ENCODE results near the gene STAG1. TPM values are rescaled to one million over a fixed set of nuclear protein-coding genes. Genes with fewer than 3 reads are reported as not detected.
A peak's percentile ranks its signal among the peaks of the same experiment; 100 is the strongest.

The STAG1 gene
- total and polyA plus RNA-seq, 2 of the 13 experiments (the other 11 are each of a cell fraction or from before 2014, with no cell fraction given) = 6.2 to 25.9 TPM

- Histone ChIP-seq H3K4me3 (replicated peaks in 1 of 3; ENCODE audit: insufficient read depth in 1 of 3, low read depth in 2 of 3, low read length in 3 of 3) (no peak overlapping the region), H2AFZ (ENCODE audit: low read length) (no peak overlapping the region), H3K27ac (ENCODE audit: extremely low read length, insufficient read depth, low read length) (no peak overlapping the region), H4K20me1 (ENCODE audit: insufficient read depth, low read length) (no peaks in the 10 kb centered on the region), H3K4me1 (ENCODE audit: insufficient read depth, low read length) (no peaks in the 10 kb centered on the region), H3K79me2 (ENCODE audit: insufficient read depth, low read length) (no peaks in the 10 kb centered on the region), H3K9ac (ENCODE audit: insufficient read depth, low read depth, low read length) (no peak overlapping the region), H3K9me3 (ENCODE audit: low read length) (no peaks in the 10 kb centered on the region), H3K4me2 (ENCODE audit: low read depth, low read length) (no peak overlapping the region), H3K27me3 (ENCODE audit: control insufficient read depth in 1 of 2, insufficient read depth in 2 of 2, low read length in 2 of 2) (no peaks in the 10 kb centered on the region), H3K36me3 (replicated peaks in 1 of 2; ENCODE audit: control insufficient read depth in 1 of 2, insufficient read depth in 2 of 2, low read length in 2 of 2) (peaks cover 3 to 16% of the 10 kb centered on the region in 2 experiments; a peak in 4 of 5 replicates)
- in situ Hi-C loops (cut with HindIII; ENCODE audit: extremely low pct_ligation_motif_present, low pct_unique_long_range_greater_than_20kb) (no loop called here), intact Hi-C loops (cut with micrococcal nuclease; ENCODE audit: unreplicated experiment) (no loop called here)
- POLR2A ChIA-PET = no interaction called here
- BruUV-seq (replicated peaks) = no TSS peak
- DNase-seq (ENCODE audit: low spot score) (no peak), FAIRE-seq (peak; percentile 4), ATAC-seq (no peak)
- CTCF ChIA-PET (ENCODE audit: low intra/inter-chr PET ratio, low total read pairs) = no interaction called here
- 83% methylated on average over 3 of the region's 3 CpGs for WGBS (ENCODE audit: low lambda C conversion rate)
- TF ChIP-seq CERS6 (CRISPR knock-in tag; IDR thresholded peaks at IDR 0.05) = no peak
Measured at GRCh38 chr3:136351905-136352304, 400.3 kb downstream of the STAG1 start.

- no peak for FAIRE-seq
- POLR2A ChIA-PET = no interaction called here
- no TSS peak for BruUV-seq (replicated peaks)
- CTCF ChIA-PET (ENCODE audit: low intra/inter-chr PET ratio, low total read pairs) = no interaction called here
- H3K36me3 ChIP-seq (replicated peaks in 1 of 2; ENCODE audit: control insufficient read depth in 1 of 2, insufficient read depth in 2 of 2, low read length in 2 of 2) = peaks cover 3 to 16% of the 10 kb centered on the region in 2 experiments; a peak in 4 of 5 replicates
- no peak for DNase-seq (ENCODE audit: low spot score)
- no peak overlapping the region for H2AFZ ChIP-seq (ENCODE audit: low read length)
- no peak overlapping the region for H3K4me3 ChIP-seq (replicated peaks in 1 of 3; ENCODE audit: insufficient read depth in 1 of 3, low read depth in 2 of 3, low read length in 3 of 3)
- H3K27ac ChIP-seq (ENCODE audit: extremely low read length, insufficient read depth, low read length) = no peak overlapping the region
- H3K9me3 ChIP-seq (ENCODE audit: low read length) = no peaks in the 10 kb centered on the region
- intact Hi-C loops (cut with micrococcal nuclease; ENCODE audit: unreplicated experiment) (no loop called here), in situ Hi-C loops (cut with HindIII; ENCODE audit: extremely low pct_ligation_motif_present, low pct_unique_long_range_greater_than_20kb) (no loop called here)
- H3K9ac ChIP-seq (ENCODE audit: insufficient read depth, low read depth, low read length) = no peak overlapping the region
- no peaks in the 10 kb centered on the region for H3K79me2 ChIP-seq (ENCODE audit: insufficient read depth, low read length)
- WGBS (ENCODE audit: low lambda C conversion rate) = 100% methylated on average over 1 of the region's 1 CpG
- H4K20me1 ChIP-seq (ENCODE audit: insufficient read depth, low read length) = no peaks in the 10 kb centered on the region
- no peaks in the 10 kb centered on the region for H3K4me1 ChIP-seq (ENCODE audit: insufficient read depth, low read length)
- no peaks in the 10 kb centered on the region for H3K27me3 ChIP-seq (ENCODE audit: control insufficient read depth in 1 of 2, insufficient read depth in 2 of 2, low read length in 2 of 2)
- no peak for ATAC-seq
- no peak overlapping the region for H3K4me2 ChIP-seq (ENCODE audit: low read depth, low read length)
- TF ChIP-seq ARID2 (CRISPR knock-in tag; IDR thresholded peaks at IDR 0.05; ENCODE audit: borderline replicate concordance) (no peak), SMAD1 (CRISPR knock-in tag; IDR thresholded peaks at IDR 0.05; ENCODE audit: borderline replicate concordance, low read depth) (no peak), WIZ (CRISPR knock-in tag; IDR thresholded peaks at IDR 0.05) (no peak), ZNF160 (CRISPR knock-in tag; IDR thresholded peaks at IDR 0.05) (no peak), TMF1 (CRISPR knock-in tag; IDR thresholded peaks at IDR 0.05; ENCODE audit: low read depth) (no peak), ZNF367 (CRISPR knock-in tag; IDR thresholded peaks at IDR 0.05; ENCODE audit: borderline replicate concordance) (no peak), DDIT3 (CRISPR knock-in tag; IDR thresholded peaks at IDR 0.05) (no peak), NR0B2 (CRISPR knock-in tag; IDR thresholded peaks at IDR 0.05) (no peak), CREBL2 (CRISPR knock-in tag; IDR thresholded peaks at IDR 0.05; ENCODE audit: borderline replicate concordance) (no peak), TBL1XR1 (IDR thresholded peaks at IDR 0.05; ENCODE audit: borderline replicate concordance, low read length, partially characterized antibody) (no peak), RNF2 (conservative IDR thresholded peaks at IDR 0.05; ENCODE audit: low read depth) (no peak), NCOA5 (CRISPR knock-in tag; IDR thresholded peaks at IDR 0.05) (no peak), MYPOP (CRISPR knock-in tag; IDR thresholded peaks at IDR 0.05) (no peak), NKX3-1 (CRISPR knock-in tag; IDR thresholded peaks at IDR 0.05) (no peak), ELF3 (CRISPR knock-in tag; IDR thresholded peaks at IDR 0.05) (no peak), ZNF709 (CRISPR knock-in tag; IDR thresholded peaks at IDR 0.05) (no peak), ZEB1 (IDR thresholded peaks at IDR 0.05; ENCODE audit: insufficient replicate concordance, low read depth) (no peak)
Measured at GRCh38 chr3:136351351-136351750, 400.8 kb downstream of the STAG1 start.

Measured in HepG2 (cell line).